ENCODE measurements around the gene SLC25A26.
"Not testable (repeated sequence)": the region's sequence is repeated elsewhere in the genome, so short reads cannot be mapped to it uniquely, and the experiment has no call there.

SLC25A26 gene

DNA sequence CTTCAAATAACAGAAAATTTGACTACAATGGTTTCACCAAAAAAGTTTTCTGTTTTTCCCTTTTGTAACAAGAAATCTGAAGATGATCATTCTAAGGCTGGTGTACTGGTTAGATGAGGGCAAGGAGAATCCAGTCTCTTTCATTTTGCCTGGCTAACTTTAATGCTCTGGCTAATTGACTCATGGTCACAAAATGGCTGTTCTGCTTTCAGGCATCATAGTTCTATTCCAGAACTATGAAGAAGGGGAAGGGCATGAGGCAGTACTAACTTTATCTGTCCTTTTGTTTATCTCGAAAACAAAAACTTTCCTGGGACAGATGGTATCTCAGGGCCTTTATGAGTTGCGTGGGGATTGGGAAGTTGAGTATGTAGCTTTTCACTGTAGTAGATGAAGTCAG is 50.4 kb downstream of the SLC25A26 start:
- no peak for DNase-seq

- DNase-seq: no peak
Measured at GRCh38 chr3:66272016-66272415, 51.2 kb downstream of the SLC25A26 start.

DNA sequence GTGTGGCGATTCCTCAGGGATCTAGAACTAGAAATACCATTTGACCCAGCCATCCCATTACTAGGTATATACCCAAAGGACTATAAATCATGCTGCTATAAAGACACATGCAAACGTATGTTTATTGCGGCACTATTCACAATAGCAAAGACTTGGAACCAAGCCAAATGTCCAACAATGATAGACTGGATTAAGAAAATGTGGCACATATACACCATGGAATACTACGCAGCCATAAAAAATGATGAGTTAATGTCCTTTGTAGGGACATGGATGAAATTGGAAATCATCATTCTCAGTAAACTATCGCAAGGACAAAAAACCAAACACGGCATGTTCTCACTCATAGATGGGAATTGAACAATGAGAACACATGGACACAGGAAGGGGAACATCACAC is 54.0 kb downstream of the SLC25A26 start:
- not testable (repeated sequence) for DNase-seq

GRCh38 chr3:66276705-66277274 is 56.0 kb downstream of the SLC25A26 start:
- peak; percentile 44 for DNase-seq

DNA sequence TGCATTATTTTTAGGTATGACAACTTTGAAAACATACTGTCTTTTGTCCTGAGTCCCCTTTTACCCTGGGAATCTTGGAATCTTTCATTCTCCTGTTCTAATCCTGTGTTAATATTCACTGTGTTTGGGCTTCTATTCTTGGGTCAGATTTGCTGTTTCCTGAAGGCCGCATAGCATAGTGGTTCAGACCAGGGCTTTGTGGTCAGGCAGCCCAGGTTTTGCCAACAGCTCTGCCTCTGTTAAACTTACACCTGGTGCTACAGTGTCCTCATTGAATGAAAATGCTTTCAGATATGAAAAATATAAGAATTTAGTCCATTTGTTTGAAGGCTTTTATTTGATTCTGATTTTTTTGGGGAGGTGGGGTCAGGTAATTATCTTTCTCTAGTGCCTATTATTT is 58.4 kb downstream of the SLC25A26 start:
- DNase-seq: no peak

DNA sequence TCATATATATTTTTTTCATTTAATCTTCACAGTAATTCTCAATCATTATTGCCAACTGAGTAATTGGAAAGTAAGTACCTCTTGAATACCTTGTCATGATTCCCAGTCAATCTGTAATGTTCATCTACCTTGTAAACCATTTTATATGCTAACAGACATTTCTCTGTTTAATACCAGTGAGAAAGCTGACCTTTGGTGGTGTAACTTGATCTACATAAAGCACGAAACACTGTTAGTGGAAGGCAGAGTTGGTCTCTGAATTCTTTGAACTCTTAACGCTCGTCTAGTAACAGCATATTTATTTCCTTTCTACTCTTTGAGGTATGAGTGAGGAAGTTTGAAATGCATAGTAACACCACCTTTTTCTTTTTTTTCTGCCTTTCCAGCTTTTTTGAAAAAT is 59.5 kb downstream of the SLC25A26 start:
- no peak for DNase-seq

DNA sequence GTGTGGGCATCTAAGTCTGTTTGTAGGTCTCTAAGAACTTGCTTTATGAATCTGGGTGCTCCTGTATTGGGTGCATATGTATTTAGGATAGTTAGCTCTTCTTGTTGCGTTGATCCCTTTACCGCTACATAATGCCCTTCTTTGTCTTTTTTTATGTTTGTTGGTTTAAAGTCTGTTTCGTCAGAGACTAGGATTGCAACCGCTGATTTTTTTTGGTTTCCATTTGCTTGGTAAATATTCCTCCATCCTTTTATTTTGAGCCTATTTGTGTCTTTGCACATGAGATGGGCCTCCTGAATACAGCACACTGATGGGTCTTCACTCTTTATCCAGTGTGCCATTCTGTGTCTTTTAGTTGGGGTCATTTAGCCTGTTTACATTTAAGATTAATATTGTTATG is 71.1 kb downstream of the SLC25A26 start:
- not testable (repeated sequence) for DNase-seq

- no peak for DNase-seq
Measured at GRCh38 chr3:66297260-66297873, 76.6 kb downstream of the SLC25A26 start.

DNA sequence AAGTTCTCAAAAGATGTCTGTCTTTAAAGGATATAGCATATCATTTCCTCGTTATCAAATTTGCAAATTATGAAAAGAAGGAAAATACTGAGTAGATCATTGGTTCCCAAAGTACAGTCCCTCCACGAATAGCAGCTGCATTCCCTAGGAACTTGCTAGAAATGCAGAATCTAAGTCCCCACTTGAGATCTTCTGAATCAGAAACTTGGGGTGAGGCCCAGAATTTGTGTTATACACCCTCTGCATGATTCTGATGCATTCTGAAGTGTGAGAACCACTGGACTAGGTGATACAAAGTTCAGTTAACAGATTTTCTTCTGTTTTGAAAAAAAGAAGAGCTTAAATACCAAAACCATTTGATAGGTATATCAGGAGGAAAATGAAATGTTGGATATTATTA is 77.1 kb downstream of the SLC25A26 start:
- DNase-seq: no peak

- no peak for DNase-seq
Measured at GRCh38 chr3:66298591-66298990, 77.8 kb downstream of the SLC25A26 start.

DNA sequence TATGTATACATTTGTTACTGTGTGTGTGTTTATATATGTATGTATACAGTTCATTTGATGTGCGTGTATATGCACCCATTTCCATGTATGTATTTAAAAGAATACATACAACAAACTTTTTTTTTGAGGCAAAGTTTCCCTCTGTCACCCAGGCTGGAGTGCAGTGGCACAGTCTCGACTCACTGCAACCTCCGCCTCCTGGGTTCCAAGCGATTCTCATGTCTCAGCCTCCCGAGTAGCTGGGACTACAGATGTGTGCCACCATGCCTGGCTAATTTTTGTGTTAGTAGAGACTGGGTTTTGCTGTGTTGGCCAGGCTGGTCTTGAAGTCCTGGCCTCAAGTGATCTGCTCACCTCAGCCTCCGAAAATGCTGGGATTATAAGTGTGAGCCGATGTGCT is 78.3 kb downstream of the SLC25A26 start:
- not testable (repeated sequence) for DNase-seq

- no peak for DNase-seq
Measured at GRCh38 chr3:66299891-66300290, 79.1 kb downstream of the SLC25A26 start.

DNA sequence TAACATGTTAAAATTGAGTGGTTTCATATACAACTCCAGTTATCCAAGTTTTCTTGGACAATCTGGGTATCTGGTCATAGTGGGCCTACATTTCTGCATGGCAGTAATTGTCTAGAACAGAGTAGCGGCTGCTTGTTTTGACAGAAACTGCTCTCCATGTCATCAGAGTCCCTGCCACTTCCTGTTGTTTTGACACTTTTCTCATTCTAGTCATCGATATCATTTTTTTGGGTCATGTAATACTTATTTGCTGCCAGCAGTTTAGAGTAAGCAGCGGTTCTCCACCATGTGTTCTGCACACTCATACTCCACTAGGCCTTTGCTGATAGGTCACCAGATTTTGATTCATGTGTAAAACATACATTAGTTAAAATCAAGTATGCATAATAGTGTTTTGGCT is 81.5 kb downstream of the SLC25A26 start:
- peak; percentile 47 for DNase-seq

DNA sequence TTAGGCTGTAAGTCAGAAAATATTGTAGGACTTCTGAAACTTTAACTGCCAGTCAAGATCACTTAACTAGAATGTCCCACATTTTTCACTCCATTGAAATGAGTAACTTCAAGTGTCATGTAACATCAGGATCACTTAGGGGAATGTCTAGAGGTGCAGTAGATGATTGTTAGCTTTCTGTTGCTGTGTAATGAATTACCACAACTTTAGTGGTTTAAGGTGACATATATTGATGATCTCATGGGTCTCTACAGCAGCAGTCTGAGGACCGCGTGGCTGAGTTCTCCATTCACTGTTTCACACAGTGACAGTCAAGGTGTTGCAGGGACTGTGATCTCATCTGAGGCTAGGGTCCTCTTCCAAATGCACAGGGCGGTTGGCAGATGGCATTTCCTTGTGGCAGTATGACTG is 82.7 kb downstream of the SLC25A26 start:
- DNase-seq: peak; percentile 65

GRCh38 chr3:66304293-66304692 is 83.5 kb downstream of the SLC25A26 start:
- DNase-seq: no peak

- DNase-seq: not testable (repeated sequence)
Measured at GRCh38 chr3:66306086-66306485, 85.3 kb downstream of the SLC25A26 start.

DNA sequence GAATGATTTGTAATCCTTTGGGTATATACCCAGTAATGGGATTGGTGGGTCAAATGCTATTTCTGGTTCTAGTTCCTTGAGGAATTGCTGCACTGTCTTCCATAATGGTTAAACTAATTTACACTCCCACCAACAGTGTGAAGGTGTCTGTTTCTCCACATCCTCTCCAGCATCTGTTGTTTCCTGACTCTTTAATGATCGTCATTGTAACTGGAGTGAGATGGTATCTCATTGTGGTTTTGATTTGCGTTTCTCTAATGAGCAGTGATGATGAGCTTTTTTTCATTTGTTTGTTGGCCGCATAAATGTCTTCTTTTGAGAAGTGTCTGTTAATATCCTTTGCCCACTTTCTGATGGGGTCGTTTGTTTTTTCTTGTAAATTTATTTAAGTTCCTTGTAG is 86.2 kb downstream of the SLC25A26 start:
- DNase-seq: not testable (repeated sequence)

GRCh38 chr3:66312039-66312438 is 91.2 kb downstream of the SLC25A26 start:
- DNase-seq: no peak

DNA sequence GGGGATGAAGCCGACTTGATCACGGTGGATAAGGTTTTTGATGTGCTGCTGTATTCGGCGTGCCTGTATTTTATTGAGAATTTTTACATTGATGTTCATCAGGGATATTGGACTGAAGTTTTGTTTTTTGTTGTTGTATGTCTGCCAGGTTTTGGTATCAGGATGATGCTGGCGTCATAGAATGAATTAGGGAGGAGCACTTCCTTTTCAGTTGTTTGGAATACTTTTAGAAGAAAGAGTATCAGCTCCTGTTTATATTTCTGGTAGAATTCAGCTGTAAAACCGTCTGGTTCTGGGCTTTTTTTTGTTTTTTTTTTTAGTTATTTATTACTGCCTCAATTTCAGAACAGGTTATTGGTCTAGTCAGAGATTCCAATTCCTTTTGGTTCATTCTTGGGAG is 93.7 kb downstream of the SLC25A26 start:
- DNase-seq: no peak

DNA sequence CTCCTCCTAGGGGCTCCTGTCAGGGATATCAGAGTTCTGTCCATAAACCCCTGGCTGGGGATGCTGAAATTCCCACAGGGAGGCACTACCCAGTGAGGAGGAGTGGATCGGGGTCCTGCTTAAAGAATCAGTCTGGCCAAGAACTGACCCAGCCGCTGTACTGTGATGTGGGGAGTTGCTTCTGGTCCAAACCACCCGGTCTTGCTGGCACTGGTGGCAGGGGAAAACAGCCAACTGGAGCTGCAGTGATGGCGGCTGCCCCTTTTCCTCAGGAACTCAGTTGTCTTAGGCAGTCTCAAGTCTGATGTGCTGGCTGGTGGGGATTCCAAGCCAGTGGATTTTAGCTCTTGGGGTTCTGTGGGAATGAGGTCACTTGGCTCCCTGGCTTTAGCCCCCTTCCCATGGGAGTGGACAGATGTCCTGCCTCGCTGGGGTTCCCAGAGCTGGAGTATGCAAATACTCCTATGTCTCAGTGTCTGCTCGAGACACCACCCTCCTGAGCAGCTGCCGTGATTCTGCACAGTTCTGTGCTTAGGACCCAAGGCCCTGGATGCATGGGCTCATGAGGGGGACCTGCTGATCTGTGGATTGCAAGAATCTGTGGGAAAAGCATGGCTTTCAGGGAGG is 97.1 kb downstream of the SLC25A26 start:
- no peak for DNase-seq

- no peak for DNase-seq
Measured at GRCh38 chr3:66320390-66320789, 99.6 kb downstream of the SLC25A26 start.

GRCh38 chr3:66322436-66322835 is 101.6 kb downstream of the SLC25A26 start:
- DNase-seq: no peak

- DNase-seq: no peak
Measured at GRCh38 chr3:66326340-66326739, 105.5 kb downstream of the SLC25A26 start.

GRCh38 chr3:66335671-66336070 is 114.9 kb downstream of the SLC25A26 start:
- DNase-seq: no peak

DNA sequence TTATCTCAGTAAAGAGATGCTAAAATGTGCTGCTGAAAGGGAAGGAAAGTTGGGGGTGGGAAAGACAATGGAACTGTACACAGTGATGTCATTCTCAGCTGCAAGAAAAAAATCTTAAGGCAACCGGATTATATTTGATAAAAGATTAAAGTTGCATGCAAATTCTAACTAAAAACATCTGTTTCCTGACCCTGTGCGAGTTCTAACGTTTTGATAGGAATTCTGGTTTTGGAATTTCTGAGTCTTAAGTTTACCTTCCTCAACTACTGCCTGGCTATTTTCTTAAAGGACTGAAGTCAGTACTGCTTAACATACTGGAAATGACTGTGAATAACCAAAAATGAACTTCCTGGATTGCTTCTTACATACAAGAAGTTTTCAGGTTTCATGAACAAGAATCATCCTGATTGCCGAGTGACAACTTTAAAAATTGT is 115.5 kb downstream of the SLC25A26 start:
- no peak for DNase-seq
